K562 (cell line): ENCODE results near the gene COL6A2. TPM values are rescaled to one million over a fixed set of nuclear protein-coding genes. Genes with fewer than 3 reads are reported as not detected.

ENCODE experiments used
- ATAC-seq: fragments of 200-7000 bp; cut with Tn5 transposase; 3 replicates; pipeline ENCODE4 v1.9.1; 2020; ENCODE audit warnings: moderate library complexity
- BruUV-seq: library from RNA; stranded (reverse); fragments of 400-500 nt; replicated peaks from 2 replicates; lab custom pipeline; 2021; lab: Mats Ljungman, UMichigan
- CTCF ChIA-PET: fragments of 300-600 bp; formaldehyde crosslinking; extraction: SDS; loops from one replicate; lab custom pipeline; 2021; ENCODE audit warnings: low intra/inter-chr PET ratio; lab: Yijun Ruan, JAX
- POLR2A ChIA-PET: fragments of 300-600, 350-650 bp; sonication (Branson Sonifier 250); formaldehyde crosslinking; extraction: SDS; loops from one replicate; lab custom pipeline; 2021; ENCODE audit warnings: antibody characterized with exemption, inconsistent platforms; lab: Yijun Ruan, JAX
- DNase-seq, 4 experiments: peaks; one replicate each; pipeline versions ENCODE4 v3.0.0 to v3.0.0-alpha.2; 2011 to 2018; ENCODE audit warnings: low spot score in 3 of 4, mixed read lengths in 3 of 4; ENCODE audit errors: extremely low read depth in 1 of 4
- FAIRE-seq: peaks from 2 replicates; lab custom pipeline; 2011; peaks lifted over from hg19 to GRCh38; lab: Jason Lieb, UNC
- H2AFZ ChIP-seq: 2 replicates; pipeline ENCODE4 v1.6.0; 2011; ENCODE audit warnings: low read depth, low read length, control low read depth, inconsistent platforms
- H3K27ac ChIP-seq: fragments of 200-600 bp; 3 replicates; pipeline ENCODE4 v1.8.0; 2011; ENCODE audit warnings: low read depth, mild to moderate bottlenecking, control low read depth, inconsistent platforms, low read length, moderate library complexity, mixed read lengths; ENCODE audit errors: extremely low read depth
- H3K27me3 ChIP-seq, 2 experiments: fragments of 300-600 bp in 1 of 2; 2 replicates in 1 of 2; 3 replicates in 1 of 2; pipeline versions ENCODE4 v1.6.0 to v1.8.0; 2011; ENCODE audit warnings: inconsistent platforms in 2 of 2, low read length in 2 of 2, mild to moderate bottlenecking in 1 of 2, mixed read lengths in 1 of 2, moderate library complexity in 1 of 2; ENCODE audit not compliant: control insufficient read depth in 2 of 2, insufficient read depth in 2 of 2
- H3K36me3 ChIP-seq: fragments of 300-600 bp; 3 replicates; pipeline ENCODE4 v1.8.0; 2011; ENCODE audit warnings: mild to moderate bottlenecking, low read length, inconsistent platforms; ENCODE audit not compliant: control insufficient read depth, insufficient read depth
- H3K4me1 ChIP-seq, 2 experiments: fragments of 200-600 bp in 1 of 2; replicated peaks in 1 of 2; 2 replicates in 1 of 2; 3 replicates in 1 of 2; pipeline versions ENCODE4 v1.5.1 to v1.8.0; 2011; ENCODE audit warnings: inconsistent platforms in 2 of 2, low read length in 2 of 2, mild to moderate bottlenecking in 1 of 2, mixed read lengths in 1 of 2, moderate library complexity in 1 of 2; ENCODE audit not compliant: control insufficient read depth in 2 of 2, insufficient read depth in 2 of 2
- H3K4me2 ChIP-seq: 2 replicates; pipeline ENCODE4 v1.6.1; 2011; ENCODE audit warnings: low read length, control low read depth, inconsistent platforms, mixed read lengths; ENCODE audit not compliant: insufficient read depth
- H3K4me3 ChIP-seq: fragments of 200-600 bp; sonication (generic), shearing (Covaris generic); 2 replicates; pipeline ENCODE4 v1.5.1; 2016; ENCODE audit warnings: control low read depth, inconsistent platforms
- H3K79me2 ChIP-seq: fragments of 200-600 bp; 3 replicates; pipeline ENCODE4 v1.8.0; 2011; ENCODE audit warnings: low read length, inconsistent platforms; ENCODE audit not compliant: control insufficient read depth, insufficient read depth
- H3K9ac ChIP-seq, 2 experiments: 2 replicates each; pipeline versions ENCODE4 v1.6.0 to v1.6.1; 2011; ENCODE audit warnings: low read depth in 2 of 2, low read length in 2 of 2, control low read depth in 1 of 2, inconsistent platforms in 1 of 2, mild to moderate bottlenecking in 1 of 2, mixed read lengths in 1 of 2; ENCODE audit not compliant: insufficient read depth in 1 of 2
- H3K9me1 ChIP-seq: one replicate; pipeline ENCODE4 v1.6.0; 2011; ENCODE audit warnings: inconsistent platforms, mild to moderate bottlenecking, low read length, moderate library complexity; ENCODE audit not compliant: control insufficient read depth, insufficient read depth
- H3K9me3 ChIP-seq: replicated peaks from 2 replicates; pipeline ENCODE4 v1.5.1; 2011; ENCODE audit warnings: low read depth, low read length, inconsistent platforms; ENCODE audit not compliant: control insufficient read depth, insufficient read depth
- H4K20me1 ChIP-seq: replicated peaks from 2 replicates; pipeline ENCODE4 v1.6.1; 2011; ENCODE audit warnings: low read length, inconsistent platforms, mixed read lengths; ENCODE audit not compliant: control insufficient read depth, insufficient read depth
- CEBPB ChIP-seq: fragments of 450-650 bp; IDR thresholded peaks from 2 replicates; pipeline ENCODE4 v1.6.1; 2016; ENCODE audit warnings: missing genetic modification characterization, missing compliant biosample characterization
- CREB1 ChIP-seq, 2 experiments: sonication (generic) in 1 of 2; formaldehyde crosslinking in 1 of 2; IDR thresholded peaks; 2 replicates each; pipeline versions ENCODE4 v1.6.1 to v1.8.0; 2012 to 2022; ENCODE audit warnings: inconsistent platforms in 1 of 2, mild to moderate bottlenecking in 1 of 2, missing genetic modification reagents in 1 of 2, moderate library complexity in 1 of 2
- FOXA1 ChIP-seq: fragments of 450-650 bp; IDR thresholded peaks from 2 replicates; pipeline ENCODE4 v1.6.1; 2016; ENCODE audit warnings: mild to moderate bottlenecking, borderline replicate concordance
- JUNB ChIP-seq: fragments of 450-650 bp; formaldehyde crosslinking; conservative IDR thresholded peaks from 2 replicates; pipeline ENCODE4 v1.4.0; 2020; ENCODE audit warnings: mild to moderate bottlenecking
- KDM1A ChIP-seq, 2 experiments: fragments of 450-650 bp; IDR thresholded peaks; 2 replicates each; pipeline ENCODE4 v1.6.1; 2016; ENCODE audit warnings: mild to moderate bottlenecking in 2 of 2
- MXI1 ChIP-seq: IDR thresholded peaks from 2 replicates; pipeline ENCODE4 v1.6.1; 2011; ENCODE audit warnings: low read depth, mild to moderate bottlenecking, improper control_type of control experiment, low read length
- RBM14 ChIP-seq: fragments of 200-400 bp; formaldehyde crosslinking; IDR thresholded peaks from 2 replicates; pipeline ENCODE4 v1.6.1; 2018; ENCODE audit warnings: low read depth, mild to moderate bottlenecking, low read length, moderate library complexity, borderline replicate concordance; ENCODE audit not compliant: insufficient read depth
- RFX1 ChIP-seq: fragments of 450-650 bp; IDR thresholded peaks from 2 replicates; pipeline ENCODE4 v1.6.1; 2016; ENCODE audit warnings: mild to moderate bottlenecking, moderate library complexity
- SMAD1 ChIP-seq: fragments of 150-350 bp; IDR thresholded peaks from 2 replicates; pipeline ENCODE4 v1.6.1; 2014; ENCODE audit warnings: low read length, low read depth; ENCODE audit not compliant: partially characterized antibody
- SRSF1 ChIP-seq: fragments of 200-400 bp; formaldehyde crosslinking; IDR thresholded peaks from 2 replicates; pipeline ENCODE4 v1.6.1; 2017; ENCODE audit warnings: mild to moderate bottlenecking, low read depth, low read length, moderate library complexity
- STAG1 ChIP-seq: sonication (generic); formaldehyde crosslinking; IDR thresholded peaks from 2 replicates; pipeline ENCODE4 v1.5.0; 2020; ENCODE audit warnings: missing genetic modification reagents, borderline replicate concordance
- TCF3 ChIP-seq: sonication (generic); formaldehyde crosslinking; IDR thresholded peaks from 2 replicates; pipeline ENCODE4 v1.4.0; 2020; ENCODE audit warnings: mild to moderate bottlenecking, missing genetic modification reagents
- ZNF224 ChIP-seq: sonication (generic); formaldehyde crosslinking; IDR thresholded peaks from 2 replicates; pipeline ENCODE4 v1.8.0; 2022; ENCODE audit warnings: mild to moderate bottlenecking, missing genetic modification reagents
- ZNF77 ChIP-seq: fragments of 250-450 bp; sonication (Bioruptor Pico); IDR thresholded peaks from 2 replicates; pipeline ENCODE4 v1.5.0; 2020
- ZSCAN29 ChIP-seq: fragments of 450-650 bp; IDR thresholded peaks from 2 replicates; pipeline ENCODE4 v1.6.1; 2017
- WGBS: fragments of 100-300 bp; shearing (Covaris generic); methylation state at CpG from one replicate; pipeline ENCODE4 v1.1.6; 2016; ENCODE audit warnings: low coverage, mixed read lengths; ENCODE audit not compliant: insufficient coverage; ENCODE audit errors: missing lambda C conversion rate; 5-methylcytosine and 5-hydroxymethylcytosine counted together
- in situ Hi-C: fragments of 300-500 bp; cut with MboI; formaldehyde crosslinking; loops from 4 replicates; pipeline ENCODE4 v1.15.0; 2018; ENCODE audit warnings: inconsistent platforms, mixed read lengths
- intact Hi-C: fragments of 100-400 bp; cut with micrococcal nuclease; formaldehyde crosslinking; loops from 2 replicates; pipeline ENCODE4 v1.14.2; 2022
- polyA plus RNA-seq, 8 experiments: library from polyadenylated mRNA; depleted of rRNA in 4 of 8; stranded (reverse) in 5 of 8; unstranded in 3 of 8; fragments of >200 nt; fragmentation: Nextera tagmentation in 2 of 8; fragmentation: Illumina TruSeq in 1 of 8; extraction: Ambion mirVana in 2 of 8; extraction: Trizol in 1 of 8; gene quantifications; 2 replicates each; pipeline versions ENCODE4 v1.2.1 to v1.2.3, GENCODE V29; 2011 to 2014; ENCODE audit warnings: inconsistent platforms in 1 of 8, missing spikeins in 1 of 8
- total RNA-seq, 7 experiments: library from RNA; depleted of rRNA in 6 of 7; stranded (reverse); fragments of >200 nt in 6 of 7; fragmentation: Illumina TruSeq in 2 of 7; extraction: Trizol in 2 of 7; gene quantifications; 2 replicates each; pipeline versions ENCODE4 v1.2.1 to v1.2.3, GENCODE V29; 2011 to 2021; ENCODE audit warnings: low replicate concordance in 1 of 7
- TF ChIP-seq, protein P1 (sequence below), 2 experiments: fragments of 450-650 bp in 1 of 2; sonication (generic) in 1 of 2; formaldehyde crosslinking; conservative IDR thresholded peaks; 2 replicates each; pipeline versions ENCODE4 v1.4.0 to v1.8.1; 2020 to 2022; ENCODE audit warnings: mild to moderate bottlenecking in 1 of 2, missing genetic modification reagents in 1 of 2

COL6A2 gene
- total and polyA plus RNA-seq, 9 of the 15 experiments (the other 6 are each of a cell fraction or from before 2014, with no cell fraction given) = 0.07 to 1.1 (median 0.24) TPM; not detected in 3

DNA sequence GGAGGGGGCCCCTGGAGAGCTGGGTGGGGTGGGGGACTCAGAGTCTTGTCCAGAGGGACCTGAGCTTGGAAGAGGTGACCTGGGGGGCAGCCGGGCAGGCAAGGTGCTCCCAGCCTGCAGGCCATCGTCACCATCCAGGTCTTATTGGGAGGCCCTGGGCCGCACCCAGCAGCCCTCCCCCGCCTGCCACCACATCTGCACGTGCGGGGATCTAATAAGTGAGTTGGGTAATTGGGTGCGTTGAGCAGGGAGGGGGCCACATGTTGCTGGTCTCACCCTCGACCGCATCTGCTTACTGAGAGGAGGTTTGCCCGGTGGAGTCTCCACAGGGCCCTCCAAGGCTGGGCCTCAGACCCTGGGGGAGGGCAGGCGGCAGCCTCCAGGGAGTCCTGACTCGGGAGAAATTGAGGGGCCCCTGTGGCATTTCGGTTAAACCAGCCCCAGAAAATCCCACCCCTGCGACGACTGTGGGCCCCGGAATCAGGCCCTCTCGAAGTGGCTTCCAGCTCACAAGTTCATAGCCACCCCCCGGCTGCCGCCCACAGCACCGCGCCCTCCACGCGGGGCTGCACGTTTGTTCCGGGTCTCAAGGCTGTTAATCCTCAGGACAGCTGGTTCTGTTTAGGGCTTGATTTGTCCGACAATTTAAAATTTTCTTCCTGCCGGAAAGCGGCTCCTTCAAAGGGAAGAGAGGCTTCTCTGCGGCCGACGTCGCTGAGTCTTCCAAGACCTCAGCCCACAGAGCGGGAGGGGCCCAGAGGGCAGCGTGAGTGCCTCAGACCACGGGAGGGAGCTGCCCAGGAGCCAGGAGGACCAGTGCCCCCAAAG is 14.7 kb upstream of the COL6A2 start (continued):
- TF ChIP-seq, protein P1, sequence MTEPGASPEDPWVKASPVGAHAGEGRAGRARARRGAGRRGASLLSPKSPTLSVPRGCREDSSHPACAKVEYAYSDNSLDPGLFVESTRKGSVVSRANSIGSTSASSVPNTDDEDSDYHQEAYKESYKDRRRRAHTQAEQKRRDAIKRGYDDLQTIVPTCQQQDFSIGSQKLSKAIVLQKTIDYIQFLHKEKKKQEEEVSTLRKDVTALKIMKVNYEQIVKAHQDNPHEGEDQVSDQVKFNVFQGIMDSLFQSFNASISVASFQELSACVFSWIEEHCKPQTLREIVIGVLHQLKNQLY (CRISPR knock-in tag; conservative IDR thresholded peaks at IDR 0.05) = no peak
- no peak for TF ChIP-seq SRSF1
- no peak for TF ChIP-seq SMAD1
- TF ChIP-seq CREB1 (IDR thresholded peaks at IDR 0.05) = no peak
- TF ChIP-seq CREB1 (CRISPR knock-in tag; IDR thresholded peaks at IDR 0.05) = no peak

DNA sequence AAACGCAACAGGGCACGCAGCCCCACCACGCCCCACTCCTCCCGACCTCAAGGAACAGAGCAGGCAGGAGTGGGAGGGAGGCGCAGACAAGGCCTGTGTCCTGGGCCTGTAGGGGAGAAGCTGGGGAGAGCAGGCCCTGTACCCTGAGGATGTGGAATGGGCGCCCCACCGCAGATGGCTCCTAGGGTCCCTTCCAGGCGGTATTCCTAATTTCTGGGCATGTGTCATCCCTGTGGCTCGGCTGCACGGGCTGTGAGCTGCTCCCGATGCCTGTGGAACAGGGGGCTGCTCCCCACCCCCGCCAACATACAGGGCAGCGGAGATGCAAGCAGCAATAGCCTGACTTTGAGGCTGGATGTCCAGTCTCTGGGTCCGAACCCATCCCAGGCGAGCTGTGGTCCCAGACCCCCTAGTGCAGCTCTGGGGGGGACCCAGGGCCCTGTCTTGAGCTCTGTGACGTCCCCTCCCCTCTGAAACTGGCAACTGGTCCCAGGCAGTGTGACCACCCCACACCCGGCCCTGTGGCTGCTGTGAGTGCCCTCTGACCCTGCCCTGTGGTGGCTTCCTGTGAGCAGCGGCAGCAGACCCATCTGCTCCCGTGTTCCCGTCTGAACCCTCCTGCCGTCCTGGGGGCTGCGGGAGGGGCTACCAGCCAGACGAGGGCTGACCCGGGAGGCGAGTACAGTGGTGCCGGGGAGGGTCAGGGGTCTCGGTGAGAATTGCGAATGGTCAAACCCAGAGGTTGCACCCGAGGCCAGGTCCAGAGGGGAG is 13.9 kb upstream of the COL6A2 start:
- Histone ChIP-seq H2AFZ (no peak overlapping the region), H3K4me2 (no peak overlapping the region), H3K79me2 (no peaks in the 10 kb centered on the region), H3K27me3 (peaks cover 45 to 59% of the 10 kb centered on the region in 2 experiments), H3K4me3 (no peak overlapping the region), H4K20me1 (0 out of 2 replicates have a peak, but pooled peaks cover 17% of the 10 kb centered on the region), H3K9me1 (no peaks in the 10 kb centered on the region), H3K4me1 (peaks cover 0 to 31% of the 10 kb centered on the region in 2 experiments; a peak in 2 of 5 replicates), H3K9ac (no peak overlapping the region), H3K9me3 (no peaks in the 10 kb centered on the region), H3K36me3 (no peaks in the 10 kb centered on the region), H3K27ac (no peak overlapping the region)
- BruUV-seq = no TSS peak
- ATAC-seq (peak; percentile 49), FAIRE-seq (no peak), DNase-seq (no peak)
- in situ Hi-C loops = no loop called here
- ChIA-PET POLR2A (no interaction called here), CTCF (no interaction called here)
- WGBS = 4% methylated on average over 29 of the region's 29 CpGs
- intact Hi-C loops = no loop called here
- TF ChIP-seq ZSCAN29 = no peak
- no peak for TF ChIP-seq ZNF224 (CRISPR knock-in tag)
- no peak for TF ChIP-seq RBM14
- TF ChIP-seq TCF3 (CRISPR knock-in tag) = no peak
- TF ChIP-seq MXI1 = no peak
- no peak for TF ChIP-seq RFX1
- no peak for TF ChIP-seq ZNF77 (CRISPR knock-in tag)
- TF ChIP-seq KDM1A (IDR thresholded peaks at IDR 0.05) = no peak
- no peak for TF ChIP-seq STAG1 (CRISPR knock-in tag)
- no peak for TF ChIP-seq FOXA1
- no peak for TF ChIP-seq JUNB (CRISPR knock-in tag)
- no peak for TF ChIP-seq CEBPB (tag)
